HG03565 (cell line): ENCODE results near the gene HNRNPL.
"Not testable (repeated sequence)": the region's sequence is repeated elsewhere in the genome, so short reads cannot be mapped to it uniquely, and the experiment has no call there.

Experiments used
- ATAC-seq: cut with Tn5 transposase; IDR thresholded peaks from one replicate; pipeline ENCODE4 v1.9.1; 2021; ENCODE audit warnings: mild to moderate bottlenecking, moderate library complexity; ENCODE audit not compliant: unreplicated experiment

Gene HNRNPL

DNA sequence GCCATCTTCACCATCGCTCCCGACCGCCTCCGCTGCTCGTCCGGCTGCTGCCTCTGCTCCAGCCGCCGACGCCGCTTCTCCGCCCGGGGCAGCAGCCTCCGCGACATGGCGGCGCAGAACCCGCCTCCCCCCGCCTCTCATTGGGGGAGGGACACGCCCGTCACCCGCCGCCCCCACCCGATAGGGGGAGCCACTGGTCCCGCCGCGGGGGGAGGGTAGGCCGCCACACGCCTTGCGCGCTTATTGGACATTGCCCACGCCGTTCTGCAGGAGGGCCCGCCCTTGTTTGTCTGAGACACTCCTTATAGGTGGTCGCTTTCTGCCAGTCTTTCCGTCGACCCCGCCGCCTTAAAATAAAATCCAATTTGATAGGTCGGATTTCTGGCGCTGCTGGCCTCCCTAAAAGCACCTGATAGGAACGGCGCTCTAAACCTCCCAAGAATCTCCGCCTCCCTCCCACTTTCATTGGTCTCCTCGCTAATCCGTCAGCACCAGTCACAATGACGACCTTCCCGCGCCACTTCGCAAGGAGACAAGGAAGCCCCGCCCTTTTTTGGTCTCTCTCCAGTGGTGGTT is at the start of gene HNRNPL:
Gene HNRNPL, minus strand, starts transcription at position 127 of the 576 bp plus-strand sequence. Its CDS starts 20 bp downstream, at position 107.
- ATAC-seq: peak; percentile 30

DNA sequence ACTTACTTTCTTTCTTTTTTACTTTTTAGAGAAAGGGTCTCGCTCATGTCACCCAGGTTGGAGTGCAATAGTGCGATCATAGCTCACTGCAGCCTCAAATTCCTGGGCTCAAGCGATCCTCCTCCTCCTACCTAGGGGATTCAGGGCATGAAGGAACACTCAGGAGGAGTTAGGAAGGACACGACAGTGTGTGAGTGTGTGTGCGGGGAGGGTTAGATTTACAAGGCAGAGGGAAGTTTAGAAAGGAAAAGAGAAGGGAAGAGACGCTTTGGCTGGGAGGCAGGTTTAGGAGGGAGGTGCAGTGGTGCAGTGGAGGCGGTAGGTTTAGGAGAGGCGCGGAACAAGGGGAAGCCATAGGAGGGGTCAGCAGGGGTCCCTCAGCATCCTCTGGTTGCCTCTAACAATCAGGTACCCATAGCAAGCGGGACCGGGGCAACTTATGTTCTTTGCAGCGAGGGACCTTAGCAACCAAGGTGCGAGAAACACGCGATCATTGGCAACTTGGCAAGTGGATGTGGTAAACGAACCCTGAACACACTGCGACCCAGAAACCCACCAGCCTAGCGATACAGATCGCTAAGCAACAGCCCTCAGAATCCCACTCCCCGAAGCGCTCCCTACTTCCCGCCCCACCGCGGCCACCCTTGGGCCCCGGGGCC is 49.1 kb upstream of the HNRNPL start:
- ATAC-seq: no peak

DNA sequence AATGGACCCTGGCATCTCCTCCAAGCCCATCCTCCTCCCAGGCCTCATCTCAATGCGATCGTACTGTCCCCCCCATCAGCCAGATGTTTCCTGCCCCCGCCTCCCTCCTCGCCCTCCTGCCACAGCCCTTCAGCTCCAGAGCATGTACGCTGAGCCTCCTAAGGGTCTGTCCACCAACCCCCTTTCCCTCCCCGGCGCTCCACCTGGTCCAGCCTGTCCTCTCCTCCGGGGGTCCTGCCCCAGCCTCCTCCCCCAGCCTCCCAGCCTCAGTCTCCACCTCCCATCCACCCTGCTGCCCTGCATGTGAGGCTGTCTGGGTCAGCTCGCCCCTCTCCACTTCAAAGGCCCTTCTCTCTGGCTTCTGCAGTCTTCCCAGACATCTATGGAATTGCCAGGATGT is 45.2 kb upstream of the HNRNPL start:
- no peak for ATAC-seq

DNA sequence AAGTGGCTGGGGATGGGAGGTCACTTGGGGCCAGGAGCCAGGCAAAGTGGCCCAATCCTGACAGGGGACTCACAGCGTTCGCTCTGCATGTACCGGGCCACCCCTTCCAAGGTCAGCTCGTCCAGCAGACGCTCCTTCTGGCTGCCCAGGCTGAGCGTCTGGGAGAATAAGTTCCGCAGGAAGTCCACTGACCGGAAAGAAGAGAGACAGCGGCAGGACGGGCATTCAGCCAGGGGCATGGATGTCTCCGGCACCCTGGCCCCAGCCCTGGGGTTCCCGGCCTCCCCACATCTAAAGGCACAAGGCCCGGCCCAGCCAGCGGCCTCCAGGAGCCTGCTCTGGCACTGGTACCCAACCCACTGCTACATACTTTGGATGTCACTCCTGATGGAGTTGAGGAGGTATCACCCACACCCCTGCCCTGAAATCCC is 43.6 kb upstream of the HNRNPL start:
- ATAC-seq: no peak

DNA sequence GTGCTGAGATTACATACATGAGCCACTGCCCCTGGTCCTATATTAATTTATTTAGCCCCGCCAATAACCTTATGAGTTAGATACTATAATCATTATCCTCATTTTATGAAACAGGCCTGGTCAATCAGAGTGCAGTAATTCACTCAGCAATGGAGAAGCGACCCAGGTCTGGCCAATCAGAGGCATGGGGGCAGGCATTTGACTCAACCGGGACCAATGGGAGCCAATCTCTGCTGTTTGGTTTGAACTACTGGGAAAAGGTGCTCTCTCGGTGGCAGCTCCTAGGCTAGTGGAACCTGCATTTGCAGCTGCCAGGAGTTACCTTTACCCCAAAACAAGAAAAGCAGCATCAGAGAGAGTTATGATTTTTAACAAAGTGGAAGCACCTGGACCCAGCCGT is 43.1 kb upstream of the HNRNPL start:
- ATAC-seq: no peak

DNA sequence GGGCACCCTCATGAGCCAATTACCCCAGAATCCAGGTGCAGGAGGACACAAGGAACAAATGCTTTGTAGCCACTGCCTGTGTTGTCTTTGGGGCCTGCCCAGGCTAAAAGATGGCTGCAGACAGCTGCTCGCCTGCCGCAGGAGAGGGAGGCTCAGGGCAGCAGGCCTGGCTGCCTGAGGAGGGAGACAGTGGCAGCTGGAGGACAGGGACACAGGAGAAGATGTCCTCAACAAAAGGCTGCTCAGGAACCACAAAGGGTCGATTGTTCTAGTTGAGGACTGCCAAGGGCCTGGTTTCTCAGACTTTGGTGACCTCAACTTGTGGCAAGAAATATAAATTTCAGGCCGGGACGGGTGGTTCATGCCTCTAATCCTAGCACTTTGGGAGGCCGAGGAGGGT is 42.0 kb upstream of the HNRNPL start:
- ATAC-seq: no peak

DNA sequence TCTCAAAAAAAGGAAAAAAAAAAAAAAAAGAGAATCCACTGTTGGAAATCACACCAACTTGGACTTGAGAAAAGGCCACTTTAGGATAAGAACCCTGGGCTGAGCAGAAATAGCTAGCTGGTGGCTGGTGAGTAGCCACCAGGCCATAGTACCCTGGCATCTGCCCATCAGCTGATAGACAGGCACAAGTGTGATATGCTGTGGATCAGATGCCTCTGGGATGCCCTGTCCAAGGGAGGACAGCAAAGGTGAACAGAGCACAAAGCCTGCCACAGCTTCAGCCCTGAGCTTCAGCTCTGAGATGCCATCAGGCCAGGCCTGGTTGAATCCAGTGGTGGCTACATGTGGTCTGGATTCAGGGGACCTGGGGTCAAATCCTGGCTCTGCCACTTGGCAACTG is 40.9 kb upstream of the HNRNPL start:
- no peak for ATAC-seq

DNA sequence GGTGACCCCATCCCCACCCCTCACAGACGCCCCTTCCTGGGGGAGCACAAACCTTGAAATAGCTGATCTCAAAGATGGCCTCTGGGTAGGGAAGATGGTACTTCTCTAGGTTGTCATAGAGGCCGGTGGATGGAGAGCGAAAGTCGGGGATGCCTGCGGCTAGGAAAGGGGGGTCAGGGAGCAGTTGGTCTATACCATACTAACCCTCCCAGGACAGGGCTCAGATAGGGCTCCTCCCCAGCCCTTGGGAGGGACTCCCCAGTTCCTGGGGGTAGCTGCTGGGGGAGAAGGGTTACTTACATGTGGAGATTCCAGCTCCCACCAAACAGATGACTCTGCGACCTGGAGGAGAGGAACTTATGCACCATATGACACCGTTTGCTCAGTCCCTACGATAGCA is 40.0 kb upstream of the HNRNPL start:
- ATAC-seq: no peak

DNA sequence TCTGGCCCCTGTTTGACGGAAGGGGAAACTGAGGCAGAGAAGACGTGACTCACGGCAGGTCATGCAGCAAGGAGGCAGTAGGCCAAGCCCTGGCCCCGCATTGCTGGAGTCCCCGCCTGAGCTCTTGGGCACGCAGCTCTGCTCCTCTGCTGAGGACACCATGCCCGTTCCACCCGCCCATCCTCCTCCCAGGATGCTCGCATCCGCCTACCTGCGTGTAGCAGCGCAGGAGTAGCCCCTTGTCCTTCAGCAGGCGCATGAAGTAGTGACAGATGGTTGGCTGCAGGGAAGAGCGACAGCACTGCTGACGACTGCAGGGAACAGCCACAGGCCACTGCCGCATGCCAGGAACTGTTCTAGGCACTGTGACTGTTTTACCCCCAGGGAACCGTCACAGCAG is 39.1 kb upstream of the HNRNPL start:
- ATAC-seq: no peak

DNA sequence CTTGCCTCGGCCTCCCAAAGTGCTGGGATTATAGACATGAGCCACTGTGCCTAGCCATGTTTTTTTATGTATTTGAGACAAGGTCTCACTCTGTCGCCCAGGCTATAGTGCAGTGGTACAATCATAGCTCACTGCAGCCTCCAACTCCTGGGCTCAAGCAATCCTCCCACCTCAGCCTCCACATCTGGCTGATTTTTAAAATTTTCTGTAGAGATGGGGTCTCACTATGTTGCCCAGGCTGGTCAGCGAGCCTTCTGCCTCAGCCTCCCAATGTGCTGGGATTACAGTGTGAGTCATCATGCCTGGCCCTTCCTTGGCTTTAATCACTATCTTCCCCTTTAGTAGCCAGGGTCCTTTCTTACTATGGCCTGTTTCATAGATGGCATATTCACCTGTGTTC is 34.9 kb upstream of the HNRNPL start:
- not testable (repeated sequence) for ATAC-seq

DNA sequence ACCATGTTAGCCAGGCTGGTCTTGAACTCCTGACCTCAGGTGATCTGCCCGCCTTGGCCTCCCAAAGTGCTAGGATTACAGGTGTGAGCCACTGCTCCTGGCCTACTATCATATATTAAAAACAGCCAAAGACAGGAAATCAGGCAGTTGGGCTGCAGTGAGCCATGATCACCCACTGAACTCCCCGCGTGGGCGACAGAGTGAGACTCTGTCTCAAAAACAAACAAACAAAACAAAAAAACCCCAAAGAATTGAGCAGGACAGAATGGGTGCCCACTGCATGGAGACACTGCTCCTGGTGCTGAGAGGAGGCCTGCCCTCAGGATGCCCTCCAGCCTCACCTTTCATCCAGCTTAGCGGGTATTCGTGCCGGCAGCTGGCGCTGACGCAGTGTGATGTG is 33.5 kb upstream of the HNRNPL start:
- no peak for ATAC-seq

DNA sequence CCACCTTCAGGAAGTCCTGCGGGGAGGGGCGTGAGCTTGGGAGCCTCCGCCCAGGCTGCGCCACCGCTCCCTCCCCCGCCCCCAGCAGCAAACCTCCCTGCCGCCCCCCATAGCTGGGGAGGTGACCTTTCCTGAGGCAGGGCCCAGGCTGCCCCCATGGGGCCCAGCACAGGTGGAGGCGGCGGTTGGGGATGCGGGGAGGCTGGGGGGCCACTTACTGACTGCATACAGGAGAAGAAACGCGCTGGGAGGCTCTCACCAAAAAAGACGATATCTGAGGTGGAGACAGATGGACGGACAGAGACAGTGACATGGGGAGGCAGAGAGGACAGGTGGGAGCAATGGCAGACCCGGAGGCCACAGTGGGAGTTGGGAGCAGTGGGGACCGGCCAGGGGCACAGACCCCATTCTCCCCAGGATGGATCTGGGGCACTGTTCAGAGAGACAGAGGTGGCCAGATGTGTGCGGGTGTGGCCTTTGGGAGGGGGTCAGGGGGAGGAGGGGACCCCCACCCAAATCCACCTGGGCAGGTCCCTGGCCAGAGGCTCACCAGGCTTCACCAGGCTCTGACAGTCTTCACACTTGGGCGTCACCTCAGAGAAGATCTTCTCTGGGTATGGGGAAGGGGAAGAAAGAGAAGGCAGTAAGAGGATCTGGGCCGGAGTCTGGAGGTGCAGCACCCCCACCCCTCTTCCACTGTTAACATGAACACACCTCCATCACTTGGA is 31.3 kb upstream of the HNRNPL start:
- ATAC-seq: no peak

DNA sequence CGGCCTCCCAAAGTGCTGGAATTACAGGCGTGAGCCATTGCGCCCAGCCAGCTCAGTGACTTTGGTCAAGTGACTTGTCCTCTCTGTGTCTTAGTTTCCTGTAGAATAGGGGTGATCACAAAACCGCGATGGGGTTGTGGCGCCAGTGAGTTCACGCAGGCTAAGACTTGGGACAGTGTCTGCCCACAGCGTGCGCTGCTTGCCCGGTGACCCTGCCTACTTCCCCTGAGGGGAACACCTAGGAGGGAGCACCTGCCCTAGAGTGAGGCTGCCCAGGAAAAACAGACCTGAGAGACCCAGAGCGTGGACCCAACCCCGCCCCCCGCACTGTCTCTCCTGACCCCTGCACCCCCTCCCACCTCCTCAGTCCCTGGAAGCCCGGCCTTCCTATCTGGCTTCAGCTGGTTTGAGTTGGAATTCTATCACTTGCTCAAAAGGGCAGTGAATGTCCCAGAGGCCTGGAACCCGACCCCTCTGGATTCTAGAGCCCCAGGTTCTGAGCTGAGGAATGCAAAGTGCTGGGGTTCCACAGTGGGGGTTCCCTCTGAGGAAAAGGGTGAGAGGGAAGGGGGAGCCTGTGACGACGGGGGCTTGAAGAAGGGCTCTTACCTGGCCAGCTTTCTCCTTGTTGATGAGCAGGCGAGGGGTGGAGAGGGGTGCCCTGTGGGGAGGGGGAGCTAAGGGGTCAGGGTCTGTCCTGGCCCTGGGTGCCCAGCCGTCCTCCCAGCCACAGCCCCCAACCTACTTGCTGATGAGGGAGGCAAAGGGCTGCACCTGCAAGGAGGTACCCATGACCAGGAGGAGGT is 30.5 kb upstream of the HNRNPL start:
- ATAC-seq: no peak

DNA sequence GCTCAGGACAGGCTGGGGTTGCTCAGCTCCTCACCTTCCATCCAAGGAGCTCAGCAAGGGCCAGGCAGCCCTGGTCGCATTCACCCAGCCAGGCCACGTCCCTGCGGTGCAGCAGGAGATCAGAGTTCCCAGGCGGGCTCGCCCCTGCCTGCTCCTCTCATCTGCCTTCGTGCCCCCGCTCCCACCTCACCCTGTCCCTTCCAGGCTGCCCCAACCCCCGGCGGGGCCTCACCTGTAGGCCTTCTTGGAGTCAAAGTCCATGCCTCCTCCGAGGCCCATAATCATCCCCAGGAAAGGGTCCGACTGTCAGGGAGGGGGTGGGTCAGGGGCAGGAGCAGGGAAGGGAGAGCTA is 29.6 kb upstream of the HNRNPL start:
- no peak for ATAC-seq

DNA sequence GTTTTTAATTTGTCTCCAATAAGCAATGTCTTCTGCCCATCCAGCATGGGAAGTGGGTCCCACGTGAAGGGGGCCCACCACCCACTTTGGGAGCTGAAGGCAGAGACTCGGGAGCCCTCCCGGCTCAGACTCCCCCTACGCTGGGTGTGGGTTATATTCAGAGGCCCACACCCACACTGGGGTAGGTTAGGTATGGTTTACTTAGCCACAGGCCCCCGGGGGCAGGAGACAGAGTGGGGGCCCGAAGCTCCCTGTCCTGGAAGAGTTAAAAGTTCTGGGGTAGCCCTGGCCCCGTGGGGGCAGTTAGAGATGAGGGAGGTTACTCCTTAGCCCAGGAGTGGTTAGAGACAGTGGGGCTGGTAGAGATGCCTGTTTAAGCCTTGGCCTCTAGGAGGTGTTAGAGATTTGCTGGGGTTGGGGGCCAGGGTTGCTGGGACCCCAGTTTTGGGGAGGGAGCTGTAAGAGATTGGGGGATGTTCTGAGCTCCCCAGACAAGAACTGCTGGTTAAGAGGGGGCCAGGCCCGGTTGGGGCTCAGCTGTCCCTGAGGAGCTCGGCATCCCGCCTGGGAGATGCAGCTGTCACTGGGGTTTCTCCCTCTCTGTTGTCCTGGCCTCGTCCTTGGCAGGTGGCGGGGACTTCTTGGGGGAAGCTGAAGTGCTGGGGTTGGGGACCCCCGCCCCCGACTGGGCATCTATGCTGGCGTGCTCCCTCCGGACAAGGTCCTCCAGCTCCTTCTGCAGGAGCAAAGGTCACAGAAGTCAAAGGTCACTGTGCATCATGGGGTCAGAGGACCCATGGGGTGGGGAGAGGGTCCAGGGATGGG is 29.0 kb upstream of the HNRNPL start:
- ATAC-seq: no peak

DNA sequence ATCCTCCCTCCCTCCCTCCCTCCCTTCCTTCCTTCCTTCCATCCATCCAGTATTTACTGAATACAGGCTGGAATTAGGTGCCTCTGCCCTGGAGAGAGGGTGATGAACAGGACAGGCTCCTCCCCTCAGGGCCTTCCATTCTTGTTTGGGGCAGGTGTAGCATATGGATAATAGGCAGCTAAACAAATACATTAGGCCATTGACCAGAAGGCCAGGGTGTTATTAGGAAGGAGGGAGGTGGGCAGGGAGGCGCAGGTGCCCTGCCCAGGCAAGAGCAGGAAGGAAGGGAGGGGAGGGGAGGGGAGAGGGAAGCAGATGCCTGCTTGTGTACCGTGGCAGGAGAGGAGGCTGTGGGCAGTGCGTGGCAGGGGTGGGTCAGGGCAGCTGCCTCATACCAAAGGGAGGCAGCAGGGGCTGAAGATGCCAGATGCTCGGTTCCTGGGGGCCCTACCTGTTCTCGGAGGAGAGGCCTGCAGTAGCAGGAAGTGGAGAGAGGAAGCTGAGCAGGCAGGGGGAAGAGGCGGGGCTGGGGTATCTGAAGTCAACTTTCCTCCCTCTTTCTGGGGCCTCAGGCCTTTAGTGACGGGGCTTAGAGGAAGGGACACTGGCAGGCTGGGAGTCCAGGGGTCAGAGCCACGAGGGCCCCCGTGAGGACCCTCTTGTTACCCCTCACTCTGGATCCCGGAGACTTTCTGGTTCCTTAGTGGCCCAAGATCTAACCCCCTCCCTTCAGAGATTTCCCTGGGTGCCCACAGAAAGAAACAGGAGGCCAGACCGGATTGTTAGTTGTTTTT is 28.2 kb upstream of the HNRNPL start, which contains the start of gene RINL:
Gene RINL, minus strand, starts transcription at position 495 of the 794 bp plus-strand sequence. CDS start 1,533 bp downstream, outside the sequence.
- no peak for ATAC-seq

DNA sequence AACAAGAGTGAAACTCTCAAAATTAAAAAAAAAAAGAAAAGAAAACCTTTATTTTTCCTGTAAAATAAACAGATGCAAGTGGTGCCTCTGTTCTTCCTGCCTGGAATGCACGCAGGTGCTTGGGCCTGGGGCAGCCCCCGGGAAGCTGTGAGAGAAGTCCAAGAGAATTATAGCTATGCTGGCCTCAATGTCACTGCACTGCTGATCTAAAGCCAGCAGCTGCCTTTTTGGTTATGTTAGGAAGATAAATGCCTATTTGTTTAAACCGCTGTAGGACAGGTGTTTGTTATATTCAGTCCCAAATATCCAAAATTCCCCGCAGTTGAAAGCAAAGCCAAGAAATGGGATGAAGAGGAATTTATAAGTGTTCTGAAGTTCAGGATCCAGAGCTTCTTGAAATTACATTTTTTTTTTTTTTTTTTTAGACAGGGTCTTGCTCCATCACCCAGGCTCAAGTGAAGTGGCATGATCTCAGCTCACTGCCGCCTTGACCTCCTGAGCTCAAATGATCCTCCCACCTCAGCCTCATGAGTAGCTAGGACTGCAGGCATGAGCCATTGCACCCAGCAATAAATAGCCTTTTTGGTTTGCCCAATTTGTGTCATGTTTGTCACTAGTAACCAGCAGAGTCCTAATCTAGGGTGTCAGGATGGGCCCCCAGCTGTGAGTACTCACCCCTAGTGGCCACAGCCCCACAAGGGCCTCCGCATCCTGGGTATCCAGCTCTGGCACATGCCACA is 26.0 kb upstream of the HNRNPL start:
- ATAC-seq: no peak

DNA sequence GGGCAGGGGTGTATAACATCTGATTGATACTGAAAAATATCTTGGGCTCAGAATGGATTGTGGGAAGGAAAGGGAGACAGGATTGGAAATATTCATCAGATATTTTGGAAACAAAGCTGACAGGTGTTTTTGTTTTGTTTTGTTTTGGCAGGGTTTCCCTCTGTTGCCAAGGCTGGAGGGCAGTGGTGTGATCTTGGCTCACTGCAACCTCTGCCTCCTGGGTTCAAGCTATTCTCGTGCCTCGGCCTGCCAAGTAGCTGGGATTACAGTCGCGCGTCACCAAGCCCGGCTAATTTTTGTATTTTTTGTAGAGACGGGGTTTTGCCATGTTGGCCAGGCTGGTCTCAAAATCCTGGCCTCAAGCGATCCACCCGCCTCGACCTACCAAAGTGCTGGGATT is 23.6 kb upstream of the HNRNPL start:
- not testable (repeated sequence) for ATAC-seq

DNA sequence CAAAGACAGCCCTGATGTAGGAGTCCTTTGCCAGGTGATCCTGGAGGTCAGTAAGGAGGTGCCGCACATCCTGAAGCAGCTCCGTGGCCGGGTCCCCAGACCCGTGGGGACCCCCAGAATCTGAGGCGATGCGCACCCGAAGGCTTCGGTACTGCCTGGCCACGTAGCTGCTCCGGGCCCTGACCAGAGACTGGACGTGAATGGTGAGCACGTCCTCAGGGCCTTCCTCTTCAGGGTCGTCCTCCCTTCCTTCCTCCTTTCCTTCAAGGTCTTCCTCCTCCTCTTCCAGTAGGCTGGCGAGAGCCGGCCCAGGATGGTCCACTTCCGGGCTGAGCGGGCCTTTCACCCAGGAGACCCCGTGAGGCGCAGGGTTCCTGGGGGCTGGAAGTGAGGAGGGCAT is 20.8 kb upstream of the HNRNPL start:
- no peak for ATAC-seq
